HG03565 (cell line): ENCODE data around the gene SUSD6.
"Not testable (repeated sequence)": the region's sequence is repeated elsewhere in the genome, so short reads cannot be mapped to it uniquely, and the experiment has no call there.

Experiments
- ATAC-seq: cut with Tn5 transposase; IDR thresholded peaks from one replicate; pipeline ENCODE4 v1.9.1; 2021; ENCODE audit warnings: mild to moderate bottlenecking, moderate library complexity; ENCODE audit not compliant: unreplicated experiment

Gene SUSD6

GRCh38 chr14:69692594-69692993 is 81.2 kb downstream of the SUSD6 start:
- no peak for ATAC-seq

- ATAC-seq: no peak
Measured at GRCh38 chr14:69693145-69693544, 81.7 kb downstream of the SUSD6 start.

GRCh38 chr14:69693801-69694729 is 82.7 kb downstream of the SUSD6 start:
- ATAC-seq: no peak

- no peak for ATAC-seq
Measured at GRCh38 chr14:69694730-69695281, 83.4 kb downstream of the SUSD6 start.

GRCh38 chr14:69695322-69696203 is 84.2 kb downstream of the SUSD6 start:
- ATAC-seq: no peak

GRCh38 chr14:69696204-69696527 is 84.8 kb downstream of the SUSD6 start:
- no peak for ATAC-seq

- no peak for ATAC-seq
Measured at GRCh38 chr14:69696633-69697557, 85.5 kb downstream of the SUSD6 start.

GRCh38 chr14:69698572-69698971 is 87.2 kb downstream of the SUSD6 start:
- no peak for ATAC-seq

- not testable (repeated sequence) for ATAC-seq
Measured at GRCh38 chr14:69699243-69699642, 87.8 kb downstream of the SUSD6 start.

- no peak for ATAC-seq
Measured at GRCh38 chr14:69699748-69700303, 88.4 kb downstream of the SUSD6 start.

- no peak for ATAC-seq
Measured at GRCh38 chr14:69700575-69700974, 89.2 kb downstream of the SUSD6 start.

- no peak for ATAC-seq
Measured at GRCh38 chr14:69701291-69701690, 89.9 kb downstream of the SUSD6 start.

- no peak for ATAC-seq
Measured at GRCh38 chr14:69701857-69702256, 90.5 kb downstream of the SUSD6 start.

GRCh38 chr14:69703047-69704039 is 91.9 kb downstream of the SUSD6 start:
- no peak for ATAC-seq

- ATAC-seq: no peak
Measured at GRCh38 chr14:69704319-69704718, 92.9 kb downstream of the SUSD6 start.

GRCh38 chr14:69705706-69706105 is 94.3 kb downstream of the SUSD6 start:
- ATAC-seq: no peak

GRCh38 chr14:69708049-69708448 is 96.7 kb downstream of the SUSD6 start:
- no peak for ATAC-seq

GRCh38 chr14:69708586-69709560 is 97.5 kb downstream of the SUSD6 start:
- ATAC-seq: no peak
